ENCODE results near the gene SLC45A1. TPM values are rescaled to one million over a fixed set of nuclear protein-coding genes. Genes with fewer than 3 reads are reported as not detected.

SLC45A1 gene
- total and polyA plus RNA-seq, 5 donors: 2.1 to 3.5 (median 2.6) TPM

DNA sequence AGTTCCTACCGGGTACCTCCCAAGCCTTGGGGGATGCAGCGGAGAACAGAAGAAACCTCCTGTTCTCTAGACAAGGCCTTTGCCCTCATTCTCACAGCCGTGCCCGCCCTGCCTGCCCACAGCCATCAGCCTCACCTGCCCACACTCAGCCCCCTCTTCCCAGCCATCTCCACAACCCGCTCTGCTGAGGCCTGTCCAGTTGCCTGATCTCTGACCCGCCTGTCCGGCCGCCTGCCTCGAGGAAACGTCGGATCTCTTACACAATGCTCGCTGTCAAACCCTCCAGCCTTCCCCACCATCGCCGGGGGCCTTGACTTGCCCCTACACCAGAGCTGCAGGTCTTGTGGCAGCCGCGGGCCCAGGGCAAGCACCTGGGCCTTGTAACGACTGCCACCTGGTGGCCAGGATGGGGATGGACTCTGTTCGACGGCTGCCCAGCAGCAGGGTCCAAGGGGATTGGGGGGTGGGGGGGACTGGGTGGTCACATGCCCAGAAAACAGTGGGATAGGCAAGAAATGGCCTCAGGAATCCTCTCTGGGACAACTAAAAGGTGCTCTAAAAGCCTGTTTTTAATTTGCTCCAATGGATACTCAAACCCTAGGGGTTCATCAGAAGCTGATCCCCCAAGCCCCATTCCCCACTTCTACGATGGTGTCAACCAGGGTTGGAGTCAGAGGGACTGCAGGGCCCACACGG is 31.0 kb downstream of the SLC45A1 start:
- Histone ChIP-seq H3K27me3 (ENCODE audit: control insufficient read depth, insufficient read depth) (no peaks in the 10 kb centered on the region), H3K4me1 (ENCODE audit: control insufficient read depth, insufficient read depth, low read length) (peaks cover 5% of the 10 kb centered on the region), H3K9me3 (ENCODE audit: control insufficient read depth, low read length) (no peaks in the 10 kb centered on the region), H3K4me3 (ENCODE audit: low read length) (no peak overlapping the region), H3K27ac (ENCODE audit: low read length) (no peak overlapping the region)
- intact Hi-C loops (cut with DNase I): no loop called here
- ATAC-seq: peak; percentile 38 to 46
- peak; percentile 73 to 90 (median 86) for DNase-seq
- 28% methylated on average over 21 of the region's 21 CpGs for WGBS

DNA sequence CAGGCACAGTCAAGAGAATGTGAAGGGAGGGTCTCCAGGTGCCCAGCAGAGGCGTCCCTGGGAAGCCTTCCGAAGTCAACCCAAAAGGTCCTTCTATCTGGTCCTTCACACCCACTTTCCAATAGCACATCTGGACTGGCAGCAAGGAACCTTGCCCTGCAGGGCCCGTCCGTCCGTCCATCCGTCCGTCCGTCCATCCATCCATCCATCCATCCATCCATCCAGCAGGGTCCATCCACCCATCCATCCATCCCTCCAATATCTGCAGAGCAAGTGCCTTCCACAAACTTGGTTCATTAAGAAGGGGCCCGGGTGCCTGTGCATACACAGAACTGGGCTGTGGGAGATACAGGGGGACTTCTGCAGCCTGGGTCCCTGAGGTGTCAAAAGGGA is 31.6 kb downstream of the SLC45A1 start:
- ATAC-seq (no peak), DNase-seq (peak in 1 of 3 donors; percentile 46)
- Histone ChIP-seq H3K9me3 (ENCODE audit: control insufficient read depth, low read length) (no peaks in the 10 kb centered on the region), H3K4me3 (ENCODE audit: low read length) (no peak overlapping the region), H3K4me1 (ENCODE audit: control insufficient read depth, insufficient read depth, low read length) (peaks cover 5% of the 10 kb centered on the region), H3K27me3 (ENCODE audit: control insufficient read depth, insufficient read depth) (no peaks in the 10 kb centered on the region), H3K27ac (ENCODE audit: low read length) (no peak overlapping the region)
- intact Hi-C loops (cut with DNase I): no loop called here
- WGBS: 82% methylated on average over 9 of the region's 9 CpGs

DNA sequence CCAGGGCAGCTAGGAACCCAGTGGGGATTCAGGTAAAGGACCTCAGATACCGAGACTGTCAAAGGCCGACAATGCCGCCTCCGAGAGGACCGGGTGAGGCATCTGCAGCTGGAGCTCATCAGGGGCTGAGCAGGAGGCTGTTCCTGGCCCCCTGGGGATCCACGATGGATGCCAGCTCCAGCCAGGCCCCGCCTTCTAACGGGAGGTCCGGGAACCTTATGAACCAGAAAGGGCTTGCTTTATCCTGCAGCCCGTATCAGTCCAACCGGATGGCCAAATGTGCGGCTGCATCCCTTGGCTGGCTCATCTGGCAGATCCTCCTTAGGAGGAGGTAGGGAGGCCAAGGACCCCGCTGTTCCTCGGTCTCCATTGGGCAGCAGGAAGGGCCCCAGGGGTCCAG is 32.0 kb downstream of the SLC45A1 start:
- peak; percentile 35 to 42 for ATAC-seq
- Histone ChIP-seq H3K4me1 (ENCODE audit: control insufficient read depth, insufficient read depth, low read length) (peaks cover 5% of the 10 kb centered on the region), H3K27ac (ENCODE audit: low read length) (no peak overlapping the region), H3K4me3 (ENCODE audit: low read length) (no peak overlapping the region), H3K9me3 (ENCODE audit: control insufficient read depth, low read length) (no peaks in the 10 kb centered on the region), H3K27me3 (ENCODE audit: control insufficient read depth, insufficient read depth) (no peaks in the 10 kb centered on the region)
- intact Hi-C loops (cut with DNase I): no loop called here
- 29% methylated on average over 14 of the region's 14 CpGs for WGBS
- DNase-seq: peak; percentile 76 to 88 (median 86)

DNA sequence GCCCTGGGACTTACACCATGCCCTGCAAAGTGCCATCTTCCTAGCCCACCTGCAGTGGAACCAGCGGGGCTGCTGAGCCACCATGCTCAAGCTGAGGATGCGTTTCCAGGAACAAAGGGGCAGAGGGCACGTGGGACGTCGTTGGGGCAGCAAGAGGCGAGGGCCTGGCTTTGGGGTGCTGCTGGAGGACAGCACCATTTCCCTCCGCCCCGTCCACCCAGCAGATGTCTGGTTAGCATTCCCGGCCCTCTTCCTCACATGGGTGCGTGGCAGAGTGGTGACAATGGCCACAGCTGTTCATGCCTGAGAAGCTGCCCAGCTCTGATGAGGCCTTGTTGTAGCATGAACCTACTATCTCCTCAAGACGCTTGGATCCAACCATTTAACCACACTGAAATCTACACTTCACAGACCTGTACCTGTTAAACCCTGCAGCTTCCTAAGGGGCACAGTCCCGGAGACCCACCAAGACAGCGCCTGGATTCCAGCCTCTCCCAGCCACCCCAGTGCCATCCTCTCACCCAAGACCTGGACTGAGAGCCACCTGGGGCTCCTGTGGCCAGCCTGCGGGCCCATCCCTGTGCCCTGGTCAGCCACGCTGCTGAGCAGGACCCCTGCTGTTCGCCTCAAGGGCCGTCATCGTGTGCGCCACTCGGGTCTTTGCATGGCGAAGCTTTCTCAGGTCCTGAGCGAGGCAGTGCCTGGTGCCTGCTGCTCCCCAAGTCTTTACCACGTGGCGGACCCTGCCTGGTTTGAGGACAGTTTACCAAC is 33.2 kb downstream of the SLC45A1 start:
- H3K9me3 ChIP-seq (ENCODE audit: control insufficient read depth, low read length): no peaks in the 10 kb centered on the region
- no peak for ATAC-seq
- H3K4me3 ChIP-seq (ENCODE audit: low read length): no peak overlapping the region
- H3K4me1 ChIP-seq (ENCODE audit: control insufficient read depth, insufficient read depth, low read length): peaks cover 7% of the 10 kb centered on the region
- peak in 1 of 3 donors; percentile 60 for DNase-seq
- no peaks in the 10 kb centered on the region for H3K27me3 ChIP-seq (ENCODE audit: control insufficient read depth, insufficient read depth)
- H3K27ac ChIP-seq (ENCODE audit: low read length): no peak overlapping the region
- intact Hi-C loops (cut with DNase I): no loop called here
- 91% methylated on average over 24 of the region's 24 CpGs for WGBS

DNA sequence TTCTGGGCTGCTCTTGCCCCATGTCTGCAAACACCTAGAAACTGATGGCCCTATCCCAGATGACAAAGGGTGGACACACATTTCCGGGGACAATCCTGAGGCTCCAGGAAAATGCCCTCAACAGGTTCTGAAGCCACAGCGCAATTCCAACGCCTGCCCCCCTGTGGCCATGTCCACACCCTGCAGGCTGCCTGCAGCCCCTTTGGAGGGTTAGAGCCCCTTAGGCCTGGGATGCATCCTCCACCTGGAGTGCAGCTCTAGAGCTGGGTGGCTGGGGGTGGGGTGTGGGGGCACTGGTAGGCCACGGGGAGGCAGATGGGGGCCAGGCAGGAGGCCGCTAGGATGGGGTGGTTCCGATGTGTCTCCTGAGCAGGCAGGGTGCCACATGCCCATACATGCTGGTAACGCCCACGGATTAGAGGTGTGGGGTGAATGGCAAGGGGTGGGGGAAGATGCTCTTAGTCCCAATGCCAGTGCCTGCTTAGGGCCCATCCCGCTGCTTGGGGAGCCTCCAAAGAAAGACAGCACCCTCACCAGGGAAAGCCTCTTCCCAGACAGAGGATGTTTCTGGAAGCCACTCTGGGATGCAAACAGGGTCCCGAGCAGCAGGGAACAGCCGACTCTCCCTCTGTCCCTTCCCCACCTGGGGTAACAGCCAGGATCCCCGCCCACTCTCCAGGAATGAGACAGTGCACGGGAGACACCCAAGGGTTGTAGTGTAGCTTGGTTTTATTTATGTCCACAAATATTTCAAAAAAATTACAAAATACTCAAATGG is 34.0 kb downstream of the SLC45A1 start:
- Histone ChIP-seq H3K9me3 (ENCODE audit: control insufficient read depth, low read length) (no peaks in the 10 kb centered on the region), H3K4me3 (ENCODE audit: low read length) (no peak overlapping the region), H3K27me3 (ENCODE audit: control insufficient read depth, insufficient read depth) (no peaks in the 10 kb centered on the region), H3K4me1 (ENCODE audit: control insufficient read depth, insufficient read depth, low read length) (peaks cover 7% of the 10 kb centered on the region), H3K27ac (ENCODE audit: low read length) (no peak overlapping the region)
- ATAC-seq: peak; percentile 2 to 13
- peak in 1 of 3 donors; percentile 65 for DNase-seq
- WGBS: 61% methylated on average over 13 of the region's 13 CpGs
- intact Hi-C loops (cut with DNase I): no loop called here

DNA sequence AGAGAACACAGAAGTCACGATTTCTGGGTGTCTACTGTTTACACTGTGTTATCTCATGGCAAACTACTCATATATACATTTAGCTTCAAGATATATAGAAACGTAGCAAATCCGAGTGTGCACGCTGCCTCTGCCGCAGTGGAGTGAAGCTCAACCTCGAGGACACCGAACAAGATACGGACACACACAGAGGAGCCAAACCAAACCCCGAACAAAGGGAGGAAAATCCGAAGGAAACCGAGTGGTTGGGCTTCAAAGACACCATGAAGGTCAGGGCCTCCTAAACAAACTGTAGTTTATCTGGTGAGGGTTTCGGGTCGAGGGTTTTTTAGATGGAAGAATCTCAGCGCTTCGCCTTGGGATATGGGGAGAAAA is 34.5 kb downstream of the SLC45A1 start:
- peak overlapping the region; percentile 37 for H3K27ac ChIP-seq (ENCODE audit: low read length)
- H3K27me3 ChIP-seq (ENCODE audit: control insufficient read depth, insufficient read depth): no peaks in the 10 kb centered on the region
- ATAC-seq (peak in 1 of 2 donors; percentile 13), DNase-seq (no peak)
- 42% methylated on average over 15 of the region's 15 CpGs for WGBS
- H3K4me1 ChIP-seq (ENCODE audit: control insufficient read depth, insufficient read depth, low read length): peaks cover 7% of the 10 kb centered on the region
- H3K9me3 ChIP-seq (ENCODE audit: control insufficient read depth, low read length): no peaks in the 10 kb centered on the region
- H3K4me3 ChIP-seq (ENCODE audit: low read length): no peak overlapping the region
- intact Hi-C loops (cut with DNase I): no loop called here

DNA sequence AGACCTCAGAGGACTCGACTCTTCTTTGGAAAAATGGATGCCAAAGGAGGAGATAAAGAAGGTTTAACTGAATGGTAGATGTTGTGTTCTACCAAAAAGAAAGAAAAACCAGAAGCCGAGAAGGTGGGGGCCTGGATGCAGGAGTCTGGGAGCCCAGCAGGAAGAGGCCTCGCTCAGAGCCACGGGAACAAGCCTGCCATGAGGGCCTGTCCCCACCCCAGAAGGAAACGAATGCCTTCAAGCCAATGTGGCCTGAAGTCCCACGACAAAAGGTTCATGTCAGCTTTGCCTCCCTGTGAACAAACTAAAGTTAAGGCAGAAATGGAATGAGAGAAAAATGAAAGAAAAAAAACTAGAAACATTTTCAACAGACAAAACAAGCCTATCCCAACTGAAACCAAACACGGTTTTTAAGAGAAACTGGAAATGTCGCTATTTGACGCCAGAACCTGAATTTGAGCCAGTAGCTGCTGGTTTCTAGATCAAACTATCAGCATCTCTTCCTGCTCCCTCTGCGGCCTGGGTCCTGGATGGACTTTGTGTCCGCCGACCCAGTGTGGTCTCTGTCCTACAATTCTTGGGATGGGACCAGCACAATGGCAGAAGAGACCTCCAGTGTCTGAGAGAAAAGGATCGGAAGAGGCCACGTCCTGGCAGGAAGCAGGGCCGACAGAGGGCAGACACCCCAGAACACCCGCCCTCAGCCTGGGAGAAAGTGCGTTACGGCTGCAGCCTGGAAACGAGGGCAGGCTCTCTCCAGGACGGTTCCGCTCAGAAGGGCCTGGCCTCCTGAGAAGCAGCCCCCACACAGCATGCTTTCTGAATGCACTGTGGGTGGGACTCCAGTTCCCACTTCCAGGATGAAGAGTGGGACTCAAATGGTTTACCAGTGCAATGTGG is 35.2 kb downstream of the SLC45A1 start:
- ATAC-seq (peak; percentile 2 to 25), DNase-seq (peak in 1 of 3 donors; percentile 79)
- H3K4me3 ChIP-seq (ENCODE audit: low read length): no peak overlapping the region
- WGBS: 34% methylated on average over 21 of the region's 21 CpGs
- intact Hi-C loops (cut with DNase I): no loop called here
- peaks cover 7% of the 10 kb centered on the region for H3K4me1 ChIP-seq (ENCODE audit: control insufficient read depth, insufficient read depth, low read length)
- no peaks in the 10 kb centered on the region for H3K9me3 ChIP-seq (ENCODE audit: control insufficient read depth, low read length)
- no peaks in the 10 kb centered on the region for H3K27me3 ChIP-seq (ENCODE audit: control insufficient read depth, insufficient read depth)
- peak overlapping the region; percentile 83 for H3K27ac ChIP-seq (ENCODE audit: low read length)

DNA sequence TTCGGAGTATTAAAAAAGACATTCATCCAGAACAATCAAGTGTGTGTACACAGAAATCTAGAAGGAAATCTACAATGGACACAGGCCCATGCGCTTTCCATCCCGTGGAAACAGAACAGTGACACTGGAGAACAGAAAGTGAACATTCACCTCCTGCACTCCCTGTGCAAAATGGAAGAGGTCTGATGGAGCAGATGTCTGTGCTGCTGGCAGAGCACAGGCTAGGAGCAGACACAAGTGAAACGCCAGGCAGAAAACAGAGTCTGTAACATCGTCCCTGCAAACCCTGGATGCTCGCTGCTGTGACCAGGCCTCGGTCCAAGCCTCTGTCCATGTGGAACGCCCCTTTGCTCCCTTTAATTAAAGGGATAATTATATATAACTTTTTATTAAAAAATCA is 36.1 kb downstream of the SLC45A1 start:
- H3K4me3 ChIP-seq (ENCODE audit: low read length): no peak overlapping the region
- ATAC-seq (no peak), DNase-seq (peak in 1 of 3 donors; percentile 51)
- no peak overlapping the region for H3K27ac ChIP-seq (ENCODE audit: low read length)
- H3K27me3 ChIP-seq (ENCODE audit: control insufficient read depth, insufficient read depth): no peaks in the 10 kb centered on the region
- H3K4me1 ChIP-seq (ENCODE audit: control insufficient read depth, insufficient read depth, low read length): peaks cover 5% of the 10 kb centered on the region
- intact Hi-C loops (cut with DNase I): no loop called here
- no peaks in the 10 kb centered on the region for H3K9me3 ChIP-seq (ENCODE audit: control insufficient read depth, low read length)
- WGBS: 59% methylated on average over 8 of the region's 8 CpGs

DNA sequence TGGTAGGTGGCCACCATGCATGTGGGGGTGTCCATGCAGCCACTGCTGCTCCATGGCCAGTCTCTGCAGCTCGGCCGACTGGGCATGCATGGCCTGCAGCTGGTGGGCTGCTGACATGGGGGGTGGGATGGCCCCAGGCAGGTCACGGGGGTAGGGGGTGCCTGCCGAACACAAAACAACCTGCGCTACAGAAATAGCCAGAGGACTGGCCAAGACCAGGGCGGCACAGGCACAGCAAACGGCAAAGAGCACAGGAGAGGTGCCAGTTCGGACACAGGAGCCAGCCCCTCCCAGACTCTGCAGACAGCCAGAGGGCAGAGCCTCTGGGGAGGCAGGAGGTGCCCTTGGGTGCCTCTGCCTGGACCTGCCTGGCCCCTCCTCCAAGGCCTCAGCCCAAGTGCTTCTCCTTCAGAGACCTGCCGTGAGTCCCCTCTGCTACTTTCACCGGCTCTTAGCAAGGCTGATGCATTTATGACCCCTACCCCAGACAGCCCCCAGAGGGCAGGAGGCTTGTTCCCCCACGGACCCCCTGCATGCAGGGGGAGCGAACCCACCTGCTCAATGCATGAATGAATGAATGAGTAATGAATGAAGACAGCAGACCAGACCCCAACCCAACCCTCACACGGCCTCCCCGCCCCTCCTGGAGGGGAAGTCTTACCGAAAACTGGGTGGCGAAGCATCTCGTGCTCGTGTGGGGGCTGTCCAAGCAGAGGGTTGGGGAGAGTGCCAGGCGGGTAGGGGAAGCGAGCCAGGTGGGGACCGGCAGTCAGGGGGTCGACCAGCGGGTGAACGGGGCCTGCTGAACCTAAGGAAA is 37.7 kb downstream of the SLC45A1 start:
- DNase-seq: peak; percentile 29 to 78 (median 65)
- no peak overlapping the region for H3K4me3 ChIP-seq (ENCODE audit: low read length)
- no peaks in the 10 kb centered on the region for H3K9me3 ChIP-seq (ENCODE audit: control insufficient read depth, low read length)
- intact Hi-C loops (cut with DNase I): no loop called here
- H3K27ac ChIP-seq (ENCODE audit: low read length): peak overlapping the region; percentile 6
- 81% methylated on average over 24 of the region's 24 CpGs for WGBS
- H3K4me1 ChIP-seq (ENCODE audit: control insufficient read depth, insufficient read depth, low read length): peaks cover 5% of the 10 kb centered on the region
- ATAC-seq: peak; percentile 2 to 22
- H3K27me3 ChIP-seq (ENCODE audit: control insufficient read depth, insufficient read depth): no peaks in the 10 kb centered on the region
